Measurements from ENCODE around the gene TIMP4. TPM values are rescaled to one million over a fixed set of nuclear protein-coding genes. Genes with fewer than 3 reads are reported as not detected.

Gene TIMP4
- total and polyA plus RNA-seq, 4 donors, result 6.2 to 20.9 (median 11.5) TPM

DNA sequence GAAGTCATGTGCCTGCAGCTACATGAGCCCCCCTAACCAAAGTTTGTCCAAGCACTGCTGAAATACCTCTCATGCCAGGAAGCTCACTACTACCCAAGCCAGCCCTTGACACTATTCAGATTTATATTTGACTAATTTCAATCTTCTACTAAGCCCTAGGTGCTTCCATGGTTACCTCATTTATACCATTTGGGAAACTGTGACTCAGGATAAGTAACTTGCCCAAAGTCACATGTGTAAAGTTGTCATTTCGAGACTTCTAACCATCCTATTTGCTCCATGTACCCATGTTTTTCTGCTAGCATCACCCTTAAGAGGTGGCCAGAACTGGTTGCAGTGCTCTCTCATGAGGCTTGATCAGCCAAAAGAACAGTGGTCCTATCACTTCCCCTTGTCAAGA lies 20.7 kb upstream of the TIMP4 start:
- peaks cover 4% of the 10 kb centered on the region for H3K36me3 ChIP-seq (ENCODE audit: control insufficient read depth, insufficient read depth, low read length)
- no peak for DNase-seq (ENCODE audit: low read depth in 4 of 6, low spot score in 6 of 6)
- 100% methylated on average over 1 of the region's 1 CpG for WGBS (ENCODE audit: insufficient coverage)
- no peaks in the 10 kb centered on the region for H3K27me3 ChIP-seq (ENCODE audit: control insufficient read depth, insufficient read depth, low read length)
- H3K27ac ChIP-seq (ENCODE audit: low read depth, low read length), result no peak overlapping the region
- H3K4me1 ChIP-seq (ENCODE audit: control insufficient read depth, insufficient read depth, low read length), result no peaks in the 10 kb centered on the region
- no peaks in the 10 kb centered on the region for H3K9me3 ChIP-seq (ENCODE audit: control insufficient read depth, insufficient read depth, low read length)
- H3K4me3 ChIP-seq (ENCODE audit: low read depth, low read length), result no peak overlapping the region

DNA sequence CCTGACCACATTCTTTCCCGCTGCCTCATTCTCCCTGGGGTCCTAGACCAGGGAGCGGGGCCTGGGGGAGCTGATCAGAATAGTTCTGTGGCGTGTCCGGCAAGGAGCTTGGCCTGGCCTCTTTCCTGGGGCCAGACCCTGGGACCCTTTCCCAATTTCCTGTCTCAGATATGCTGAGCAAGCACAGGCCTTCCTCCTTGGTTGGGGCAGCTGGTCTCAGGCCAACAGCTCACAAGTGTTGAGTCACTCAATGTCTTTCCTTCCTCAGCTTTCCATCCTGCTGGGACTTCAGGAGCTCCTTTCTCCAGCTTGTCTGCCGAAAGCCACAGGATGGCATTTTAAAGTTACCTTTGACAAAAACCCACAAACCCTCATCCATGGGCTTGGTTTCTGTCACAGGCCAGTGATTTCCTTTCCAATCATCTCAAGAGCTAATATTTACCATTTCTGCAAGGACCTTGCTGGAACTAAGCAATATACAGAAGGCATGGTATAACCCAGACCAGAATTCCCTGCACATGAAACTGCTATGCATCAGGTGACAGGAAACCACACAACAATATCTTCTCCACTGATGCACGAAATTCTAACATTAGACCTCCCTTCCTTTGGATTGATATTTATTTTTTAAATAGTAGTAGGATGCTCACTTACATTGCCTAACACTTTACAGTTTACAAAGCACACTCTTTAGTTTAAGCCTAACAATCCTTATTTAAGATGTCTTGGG lies 19.5 kb upstream of the TIMP4 start:
- DNase-seq (ENCODE audit: low read depth in 4 of 6, low spot score in 6 of 6), result no peak
- Histone ChIP-seq H3K27me3 (ENCODE audit: control insufficient read depth, insufficient read depth, low read length) (no peaks in the 10 kb centered on the region), H3K4me1 (ENCODE audit: control insufficient read depth, insufficient read depth, low read length) (no peaks in the 10 kb centered on the region), H3K9me3 (ENCODE audit: control insufficient read depth, insufficient read depth, low read length) (no peaks in the 10 kb centered on the region), H3K27ac (ENCODE audit: low read depth, low read length) (no peak overlapping the region), H3K36me3 (ENCODE audit: control insufficient read depth, insufficient read depth, low read length) (peaks cover 4% of the 10 kb centered on the region), H3K4me3 (ENCODE audit: low read depth, low read length) (no peak overlapping the region)
- 93% methylated on average over 5 of the region's 6 CpGs for WGBS (ENCODE audit: insufficient coverage)

DNA sequence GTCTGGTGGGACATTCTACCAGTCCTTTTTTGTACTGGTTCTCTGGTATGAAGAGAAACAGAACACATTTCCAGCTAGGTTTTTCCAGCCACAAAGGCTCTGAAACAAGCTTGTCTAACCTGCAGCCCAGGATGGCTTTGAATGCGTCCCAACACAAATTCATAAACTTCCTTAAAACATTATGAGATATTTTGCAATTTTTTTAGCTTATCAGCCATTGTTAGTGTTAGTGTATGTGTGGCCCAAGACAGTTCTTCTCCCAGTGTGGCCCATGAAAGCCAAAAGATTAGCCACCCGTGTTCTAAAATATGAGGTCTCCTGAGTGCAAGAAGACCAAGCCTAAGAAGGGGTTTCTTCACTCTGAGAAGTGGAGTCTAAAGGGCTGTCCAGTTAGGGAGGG lies 18.4 kb upstream of the TIMP4 start:
- 86% methylated on average over 1 of the region's 2 CpGs for WGBS (ENCODE audit: insufficient coverage)
- H3K27ac ChIP-seq (ENCODE audit: low read depth, low read length), result no peak overlapping the region
- H3K27me3 ChIP-seq (ENCODE audit: control insufficient read depth, insufficient read depth, low read length), result no peaks in the 10 kb centered on the region
- H3K9me3 ChIP-seq (ENCODE audit: control insufficient read depth, insufficient read depth, low read length), result no peaks in the 10 kb centered on the region
- H3K36me3 ChIP-seq (ENCODE audit: control insufficient read depth, insufficient read depth, low read length), result peaks cover 4% of the 10 kb centered on the region
- H3K4me1 ChIP-seq (ENCODE audit: control insufficient read depth, insufficient read depth, low read length), result no peaks in the 10 kb centered on the region
- no peak overlapping the region for H3K4me3 ChIP-seq (ENCODE audit: low read depth, low read length)
- no peak for DNase-seq (ENCODE audit: low read depth in 4 of 6, low spot score in 6 of 6)

DNA sequence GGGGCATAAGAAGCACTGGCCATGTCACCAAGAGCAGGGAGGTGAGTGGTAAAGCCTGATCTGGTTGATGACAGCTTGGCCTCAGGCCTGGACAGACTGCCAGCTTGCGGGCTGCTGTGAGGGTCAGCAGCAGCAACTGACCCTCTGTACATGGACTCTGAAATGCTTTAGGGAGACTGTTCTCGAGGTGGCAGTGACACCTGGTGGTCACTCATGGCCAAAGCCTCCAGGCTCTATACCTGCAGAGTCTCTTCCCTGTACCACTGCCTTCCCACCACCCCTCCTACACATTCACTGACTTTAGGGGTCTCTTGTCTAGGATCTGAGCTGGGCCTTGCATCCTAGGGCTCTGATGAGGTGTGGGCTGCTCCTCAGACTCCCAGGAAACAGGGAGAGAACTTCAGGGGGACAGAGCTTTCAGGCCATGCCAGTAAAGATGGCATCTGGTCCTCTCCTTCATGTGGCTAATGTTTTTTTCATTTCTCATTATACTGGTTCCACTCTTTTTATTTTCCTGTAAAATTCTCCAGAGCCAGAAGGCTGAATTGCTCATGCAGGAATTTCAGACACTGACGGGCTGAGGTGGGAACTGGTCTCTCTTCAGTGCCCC lies 17.2 kb upstream of the TIMP4 start:
- H3K27ac ChIP-seq (ENCODE audit: low read depth, low read length), result no peak overlapping the region
- H3K4me3 ChIP-seq (ENCODE audit: low read depth, low read length), result no peak overlapping the region
- peaks cover 4% of the 10 kb centered on the region for H3K36me3 ChIP-seq (ENCODE audit: control insufficient read depth, insufficient read depth, low read length)
- peak in 5 of 6 donors; percentile 29 to 85 (median 54) for DNase-seq (ENCODE audit: low read depth in 4 of 6, low spot score in 6 of 6)
- 13% methylated on average over 2 of the region's 3 CpGs for WGBS (ENCODE audit: insufficient coverage)
- no peaks in the 10 kb centered on the region for H3K27me3 ChIP-seq (ENCODE audit: control insufficient read depth, insufficient read depth, low read length)
- H3K9me3 ChIP-seq (ENCODE audit: control insufficient read depth, insufficient read depth, low read length), result no peaks in the 10 kb centered on the region
- H3K4me1 ChIP-seq (ENCODE audit: control insufficient read depth, insufficient read depth, low read length), result no peaks in the 10 kb centered on the region

DNA sequence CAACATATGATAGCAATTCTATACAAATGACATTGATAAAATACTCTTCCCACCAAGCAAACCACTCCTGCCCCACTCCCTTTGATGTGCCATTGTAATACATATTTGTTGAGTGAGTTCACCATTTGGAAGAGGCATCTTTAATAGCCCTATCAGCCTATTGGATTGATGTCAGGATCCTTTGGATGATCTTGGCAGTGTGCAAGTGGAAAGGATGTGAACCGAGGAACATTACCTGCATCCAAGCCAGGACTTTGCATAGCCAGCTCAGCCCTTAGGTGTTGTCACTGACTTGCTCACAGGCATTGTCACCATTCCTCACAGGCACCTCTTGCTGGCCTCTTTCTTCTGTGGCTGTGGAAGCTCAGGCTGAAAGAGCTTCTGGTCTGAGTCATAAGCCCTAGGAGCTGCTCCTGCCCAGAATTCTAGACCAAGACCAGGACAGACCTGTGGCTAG lies 16.5 kb upstream of the TIMP4 start:
- Histone ChIP-seq H3K36me3 (ENCODE audit: control insufficient read depth, insufficient read depth, low read length) (peaks cover 4% of the 10 kb centered on the region), H3K27ac (ENCODE audit: low read depth, low read length) (no peak overlapping the region)

DNA sequence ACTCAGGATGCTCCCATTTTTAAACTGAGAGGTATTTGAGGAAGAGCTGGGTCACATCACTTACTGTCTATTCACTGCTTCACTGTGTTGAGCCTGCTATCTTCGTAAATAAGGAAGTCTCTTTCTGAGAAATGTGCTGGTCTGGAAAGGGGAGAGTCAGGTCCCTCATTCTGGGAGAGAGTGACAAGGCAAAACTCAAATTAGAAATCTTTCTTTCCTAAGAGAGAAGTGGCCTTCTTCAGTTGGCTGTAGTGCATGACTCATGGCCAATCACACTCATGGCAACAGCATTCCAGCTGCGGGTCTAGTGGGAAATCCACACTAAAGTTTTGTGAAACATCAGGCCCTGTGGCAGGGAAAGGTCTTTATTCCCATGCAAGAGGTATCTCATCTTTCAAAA lies 11.5 kb upstream of the TIMP4 start:
- peaks cover 7% of the 10 kb centered on the region for H3K36me3 ChIP-seq (ENCODE audit: control insufficient read depth, insufficient read depth, low read length)
- no peak for DNase-seq (ENCODE audit: low read depth in 4 of 6, low spot score in 6 of 6)
- no peak overlapping the region for H3K4me3 ChIP-seq (ENCODE audit: low read depth, low read length)
- H3K27ac ChIP-seq (ENCODE audit: low read depth, low read length), result no peak overlapping the region
- H3K9me3 ChIP-seq (ENCODE audit: control insufficient read depth, insufficient read depth, low read length), result no peaks in the 10 kb centered on the region
- H3K4me1 ChIP-seq (ENCODE audit: control insufficient read depth, insufficient read depth, low read length), result no peaks in the 10 kb centered on the region
- no peaks in the 10 kb centered on the region for H3K27me3 ChIP-seq (ENCODE audit: control insufficient read depth, insufficient read depth, low read length)
- WGBS (ENCODE audit: insufficient coverage), result no CpG with 5 or more reads among the region's 2 CpGs

More for the DNA sequence above, 16.5 kb upstream of the TIMP4 start:
- no peak overlapping the region for H3K4me3 ChIP-seq (ENCODE audit: low read depth, low read length)
- no peak for DNase-seq (ENCODE audit: low read depth in 4 of 6, low spot score in 6 of 6)
- no peaks in the 10 kb centered on the region for H3K4me1 ChIP-seq (ENCODE audit: control insufficient read depth, insufficient read depth, low read length)
- no peaks in the 10 kb centered on the region for H3K9me3 ChIP-seq (ENCODE audit: control insufficient read depth, insufficient read depth, low read length)
- H3K27me3 ChIP-seq (ENCODE audit: control insufficient read depth, insufficient read depth, low read length), result no peaks in the 10 kb centered on the region
- WGBS (ENCODE audit: insufficient coverage), result 100% methylated on average over 1 of the region's 1 CpG

DNA sequence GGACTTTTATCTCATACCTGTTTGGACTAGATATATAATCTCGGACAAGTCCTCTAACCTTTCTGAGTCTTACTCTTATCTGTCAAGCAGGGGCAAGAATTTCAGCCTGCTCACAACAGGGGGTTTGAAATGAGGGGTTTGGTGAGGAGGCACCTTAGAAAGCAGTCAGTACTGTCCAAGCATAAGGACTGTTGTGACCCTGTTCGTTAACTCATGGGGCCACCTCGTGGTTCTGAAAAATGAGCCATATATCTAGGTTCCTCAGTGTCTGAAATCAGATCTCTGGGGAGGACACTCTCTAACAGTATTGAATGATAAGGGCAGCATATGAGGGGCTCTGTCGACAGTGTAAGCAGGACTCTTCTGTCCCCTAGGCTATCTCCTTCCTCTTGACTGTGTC lies 7.2 kb upstream of the TIMP4 start:
- Histone ChIP-seq H3K4me1 (ENCODE audit: control insufficient read depth, insufficient read depth, low read length) (no peaks in the 10 kb centered on the region), H3K4me3 (ENCODE audit: low read depth, low read length) (no peak overlapping the region), H3K9me3 (ENCODE audit: control insufficient read depth, insufficient read depth, low read length) (no peaks in the 10 kb centered on the region), H3K27me3 (ENCODE audit: control insufficient read depth, insufficient read depth, low read length) (no peaks in the 10 kb centered on the region), H3K27ac (ENCODE audit: low read depth, low read length) (no peak overlapping the region), H3K36me3 (ENCODE audit: control insufficient read depth, insufficient read depth, low read length) (peaks cover 10% of the 10 kb centered on the region)
- 80% methylated on average over 2 of the region's 4 CpGs for WGBS (ENCODE audit: insufficient coverage)
- no peak for DNase-seq (ENCODE audit: low read depth in 4 of 6, low spot score in 6 of 6)

DNA sequence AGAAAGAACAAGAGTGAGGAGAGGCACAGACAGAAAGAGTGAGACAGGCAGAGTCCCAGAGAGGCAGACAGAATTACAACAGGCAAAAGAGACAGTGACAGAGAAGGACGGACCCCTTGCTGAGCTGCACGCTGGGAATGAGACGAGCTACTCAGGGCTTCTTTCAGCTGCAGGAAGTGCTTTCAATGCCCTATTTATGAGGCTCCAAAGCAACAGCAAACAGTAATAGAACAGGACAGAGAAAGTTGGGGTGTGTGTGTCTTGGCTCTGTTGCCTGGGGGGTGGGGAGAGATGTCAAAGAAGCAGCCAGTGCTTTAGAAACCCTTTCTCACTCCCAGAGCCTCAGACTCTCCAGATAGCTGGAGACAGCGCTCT lies 502 bp upstream of the TIMP4 start:
- peaks cover 13% of the 10 kb centered on the region for H3K36me3 ChIP-seq (ENCODE audit: control insufficient read depth, insufficient read depth, low read length)
- 18% methylated on average over 4 of the region's 4 CpGs for whole genome bisulfite sequencing (ENCODE audit: insufficient coverage)
- peak overlapping the region; percentile 29 for H3K4me3 ChIP-seq (ENCODE audit: low read depth, low read length)
- peak overlapping the region; percentile 87 for H3K27ac ChIP-seq (ENCODE audit: low read depth, low read length)
- no peaks in the 10 kb centered on the region for H3K9me3 ChIP-seq (ENCODE audit: control insufficient read depth, insufficient read depth, low read length)
- H3K27me3 ChIP-seq (ENCODE audit: control insufficient read depth, insufficient read depth, low read length), result no peaks in the 10 kb centered on the region
- peaks cover 27% of the 10 kb centered on the region for H3K4me1 ChIP-seq (ENCODE audit: control insufficient read depth, insufficient read depth, low read length)
- DNase-seq (ENCODE audit: low read depth in 4 of 6, low spot score in 6 of 6), result peak in 4 of 6 donors; percentile 54 to 87 (median 74)

DNA sequence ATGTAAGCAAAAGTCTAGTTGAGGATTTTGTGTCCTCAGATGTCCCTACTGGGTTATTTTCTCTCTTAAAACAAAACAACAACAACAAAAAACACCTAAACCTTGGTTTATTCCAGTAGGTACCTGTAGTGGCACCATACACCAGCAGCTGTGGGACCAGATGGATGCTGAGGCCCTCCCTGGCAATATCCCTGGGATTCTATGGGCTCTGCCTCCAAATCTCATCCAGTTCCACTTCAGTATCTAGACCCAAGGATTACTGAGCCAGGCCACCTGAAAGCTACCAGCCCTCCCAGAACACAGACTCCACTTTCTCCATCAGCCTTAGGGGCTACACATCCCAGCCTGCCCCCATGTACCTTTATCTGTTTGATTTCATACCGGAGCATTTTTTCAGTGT lies 1.7 kb downstream of the TIMP4 start:
- WGBS (ENCODE audit: insufficient coverage), result 100% methylated on average over 1 of the region's 1 CpG
- peaks cover 27% of the 10 kb centered on the region for H3K4me1 ChIP-seq (ENCODE audit: control insufficient read depth, insufficient read depth, low read length)
- DNase-seq (ENCODE audit: low read depth in 4 of 6, low spot score in 6 of 6), result no peak
- H3K4me3 ChIP-seq (ENCODE audit: low read depth, low read length), result no peak overlapping the region
- no peaks in the 10 kb centered on the region for H3K9me3 ChIP-seq (ENCODE audit: control insufficient read depth, insufficient read depth, low read length)
- H3K27ac ChIP-seq (ENCODE audit: low read depth, low read length), result no peak overlapping the region
- peaks cover 21% of the 10 kb centered on the region for H3K36me3 ChIP-seq (ENCODE audit: control insufficient read depth, insufficient read depth, low read length)
- no peaks in the 10 kb centered on the region for H3K27me3 ChIP-seq (ENCODE audit: control insufficient read depth, insufficient read depth, low read length)

DNA sequence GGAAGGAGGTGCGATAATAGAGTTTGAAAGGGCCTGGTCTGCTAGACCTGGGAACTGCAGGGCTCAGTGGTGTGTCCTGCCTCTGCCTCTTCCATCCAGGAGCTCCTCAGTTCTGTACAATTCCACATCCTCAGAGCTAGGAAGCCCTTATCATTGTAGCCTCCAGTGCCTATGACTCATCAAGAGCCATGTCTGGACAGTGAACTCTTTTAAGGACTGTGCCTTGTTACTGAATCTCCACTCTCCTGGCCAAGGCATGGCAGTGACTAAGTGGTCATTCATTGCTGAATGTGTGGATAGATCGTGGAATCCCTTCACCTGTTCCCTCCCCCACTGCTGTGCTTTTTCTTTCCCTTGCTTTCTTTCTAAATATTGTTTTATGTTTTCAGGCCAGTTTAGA lies 2.9 kb downstream of the TIMP4 start:
- H3K36me3 ChIP-seq (ENCODE audit: control insufficient read depth, insufficient read depth, low read length), result peaks cover 18% of the 10 kb centered on the region
- no peak overlapping the region for H3K27ac ChIP-seq (ENCODE audit: low read depth, low read length)
- H3K27me3 ChIP-seq (ENCODE audit: control insufficient read depth, insufficient read depth, low read length), result no peaks in the 10 kb centered on the region
- H3K4me3 ChIP-seq (ENCODE audit: low read depth, low read length), result no peak overlapping the region
- WGBS (ENCODE audit: insufficient coverage), result 100% methylated on average over 1 of the region's 2 CpGs
- H3K9me3 ChIP-seq (ENCODE audit: control insufficient read depth, insufficient read depth, low read length), result no peaks in the 10 kb centered on the region
- H3K4me1 ChIP-seq (ENCODE audit: control insufficient read depth, insufficient read depth, low read length), result peaks cover 27% of the 10 kb centered on the region
- DNase-seq (ENCODE audit: low read depth in 4 of 6, low spot score in 6 of 6), result no peak

Measured in spinal cord (tissue), 10 donors.